H9 (cell line): Measurements from ENCODE around the gene MAP7D3. TPM values are rescaled to one million over a fixed set of nuclear protein-coding genes. Genes with fewer than 3 reads are reported as not detected.

Experiments
- DNase-seq: peaks from one replicate; pipeline ENCODE4 v3.0.0-alpha.2; 2017
- H2AFZ ChIP-seq: one replicate; pipeline ENCODE4 v1.6.1; 2013; ENCODE audit warnings: mild to moderate bottlenecking, low read length, control low read depth, moderate library complexity
- H2AK5ac ChIP-seq: 2 replicates; pipeline ENCODE4 v1.6.1; 2013; ENCODE audit warnings: low read length, control low read depth, mixed read lengths; ENCODE audit not compliant: insufficient read length
- H2BK120ac ChIP-seq: one replicate; pipeline ENCODE4 v1.6.1; 2013; ENCODE audit warnings: low read depth, mild to moderate bottlenecking, low read length, control low read depth, inconsistent platforms; ENCODE audit not compliant: poor library complexity, severe bottlenecking
- H2BK12ac ChIP-seq: 2 replicates; pipeline ENCODE4 v1.6.1; 2013; ENCODE audit warnings: low read length, control low read depth, mixed read lengths, low read depth; ENCODE audit not compliant: insufficient read length
- H2BK15ac ChIP-seq: 2 replicates; pipeline ENCODE4 v1.6.1; 2013; ENCODE audit warnings: low read depth, low read length, control low read depth
- H2BK20ac ChIP-seq: one replicate; pipeline ENCODE4 v1.6.1; 2013; ENCODE audit warnings: low read depth, mild to moderate bottlenecking, low read length, control low read depth, inconsistent platforms; ENCODE audit not compliant: poor library complexity, severe bottlenecking
- H2BK5ac ChIP-seq: 2 replicates; pipeline ENCODE4 v1.6.1; 2013; ENCODE audit warnings: low read length, control low read depth, mixed read lengths; ENCODE audit not compliant: insufficient read length
- H3K14ac ChIP-seq: 2 replicates; pipeline ENCODE4 v1.6.1; 2013; ENCODE audit warnings: low read length, control low read depth; ENCODE audit not compliant: insufficient read depth
- H3K18ac ChIP-seq: 2 replicates; pipeline ENCODE4 v1.6.1; 2013; ENCODE audit warnings: low read depth, mild to moderate bottlenecking, mixed read lengths, low read length, control low read depth; ENCODE audit not compliant: insufficient read length
- H3K23ac ChIP-seq: 2 replicates; pipeline ENCODE4 v1.6.1; 2013; ENCODE audit warnings: low read length, control low read depth, mixed read lengths, low read depth; ENCODE audit not compliant: insufficient read length
- H3K23me2 ChIP-seq: 2 replicates; pipeline ENCODE4 v1.6.1; 2013; ENCODE audit warnings: low read depth, mild to moderate bottlenecking, mixed read lengths, low read length, control low read depth; ENCODE audit not compliant: insufficient read length, poor library complexity, severe bottlenecking
- H3K27ac ChIP-seq: 2 replicates; pipeline ENCODE4 v1.5.1; 2013; ENCODE audit warnings: low read length, control low read depth, mixed read lengths, low read depth; ENCODE audit not compliant: insufficient read length
- H3K27me3 ChIP-seq: 2 replicates; pipeline ENCODE4 v1.6.1; 2013; ENCODE audit warnings: low read length, control low read depth, inconsistent platforms; ENCODE audit not compliant: insufficient read depth
- H3K4ac ChIP-seq: 2 replicates; pipeline ENCODE4 v1.6.1; 2013; ENCODE audit warnings: low read depth, mild to moderate bottlenecking, control low read depth, inconsistent platforms, low read length, moderate library complexity
- H3K4me1 ChIP-seq: 2 replicates; pipeline ENCODE4 v1.6.1; 2013; ENCODE audit warnings: low read length, control low read depth, inconsistent platforms; ENCODE audit not compliant: insufficient read depth
- H3K4me2 ChIP-seq: 2 replicates; pipeline ENCODE4 v1.6.1; 2013; ENCODE audit warnings: low read length, control low read depth, mixed read lengths; ENCODE audit not compliant: insufficient read length, insufficient read depth
- H3K56ac ChIP-seq: 2 replicates; pipeline ENCODE4 v1.6.1; 2013; ENCODE audit warnings: low read depth, mild to moderate bottlenecking, mixed read lengths, low read length, control low read depth; ENCODE audit not compliant: insufficient read length
- H3K79me1 ChIP-seq: 2 replicates; pipeline ENCODE4 v1.6.1; 2013; ENCODE audit warnings: low read depth, mild to moderate bottlenecking, moderate library complexity, low read length, control low read depth, inconsistent platforms; ENCODE audit not compliant: insufficient read depth, poor library complexity, severe bottlenecking
- H3K79me2 ChIP-seq: 2 replicates; pipeline ENCODE4 v1.6.1; 2013; ENCODE audit warnings: low read length, control low read depth, inconsistent platforms; ENCODE audit not compliant: insufficient read depth
- H3K9ac ChIP-seq: 2 replicates; pipeline ENCODE4 v1.6.1; 2013; ENCODE audit warnings: low read length, control low read depth, mixed read lengths; ENCODE audit not compliant: insufficient read length; ENCODE audit errors: extremely low read depth
- H3K9me3 ChIP-seq: one replicate; pipeline ENCODE4 v1.6.1; 2013; ENCODE audit warnings: low read depth, low read length, inconsistent platforms; ENCODE audit not compliant: control insufficient read depth
- H3T11ph ChIP-seq: one replicate; pipeline ENCODE4 v1.6.1; 2013; ENCODE audit warnings: mild to moderate bottlenecking, low read length, control low read depth, inconsistent platforms
- H4K20me1 ChIP-seq: one replicate; pipeline ENCODE4 v1.6.1; 2013; ENCODE audit not compliant: control insufficient read depth, insufficient read length, insufficient read depth
- H4K5ac ChIP-seq: 2 replicates; pipeline ENCODE4 v1.6.1; 2013; ENCODE audit warnings: low read depth, mild to moderate bottlenecking, mixed read lengths, low read length, control low read depth; ENCODE audit not compliant: insufficient read length
- H4K8ac ChIP-seq: replicated peaks from 2 replicates; pipeline ENCODE4 v1.6.1; 2013; ENCODE audit warnings: low read length, control low read depth, mixed read lengths, low read depth; ENCODE audit not compliant: insufficient read length
- H4K91ac ChIP-seq: 2 replicates; pipeline ENCODE4 v1.6.1; 2013; ENCODE audit warnings: low read depth, mild to moderate bottlenecking, moderate library complexity, mixed read lengths, low read length, control low read depth; ENCODE audit not compliant: insufficient read length
- H3K27ac Mint-ChIP-seq, 3 experiments: 2 replicates in 2 of 3; 3 replicates in 1 of 3; pipeline ENCODE4 v1.8.0; 2020 to 2021; ENCODE audit warnings: mixed read lengths in 3 of 3, mild to moderate bottlenecking in 1 of 3, moderate library complexity in 1 of 3
- H3K27me3 Mint-ChIP-seq: 2 replicates; pipeline ENCODE4 v1.8.0; 2021; ENCODE audit warnings: low read depth, mild to moderate bottlenecking, moderate library complexity, mixed read lengths
- H3K36me3 Mint-ChIP-seq, 3 experiments: 2 replicates in 2 of 3; 3 replicates in 1 of 3; pipeline ENCODE4 v1.8.0; 2020 to 2021; ENCODE audit warnings: low read depth in 3 of 3, mixed read lengths in 3 of 3; ENCODE audit not compliant: insufficient read depth in 1 of 3
- H3K4me1 Mint-ChIP-seq, 2 experiments: 2 replicates each; pipeline ENCODE4 v1.8.0; 2020; ENCODE audit warnings: mixed read lengths in 2 of 2
- H3K4me3 Mint-ChIP-seq, 2 experiments: 2 replicates in 1 of 2; 3 replicates in 1 of 2; pipeline ENCODE4 v1.8.0; 2020 to 2021; ENCODE audit warnings: mild to moderate bottlenecking in 2 of 2, mixed read lengths in 2 of 2, moderate library complexity in 1 of 2
- H3K9me3 Mint-ChIP-seq, 2 experiments: 2 replicates in 1 of 2; 3 replicates in 1 of 2; pipeline ENCODE4 v1.8.0; 2020; ENCODE audit warnings: mild to moderate bottlenecking in 2 of 2, mixed read lengths in 2 of 2, moderate library complexity in 1 of 2
- WGBS: extraction: QIAGEN DNeasy Blood & Tissue Kit; methylation state at CpG from one replicate; pipeline ENCODE4 v1.1.7; 2013; ENCODE audit warnings: missing lambda C conversion rate, low lambda C conversion rate, mixed read lengths; ENCODE audit not compliant: insufficient read length; ENCODE audit errors: extremely low coverage; 5-methylcytosine and 5-hydroxymethylcytosine counted together
- total RNA-seq: library from RNA; stranded (reverse); gene quantifications from 2 replicates; pipeline ENCODE4 v1.2.1, GENCODE V29; 2021
- TF ChIP-seq, protein P1 (sequence below): fragments of 200-600 bp; sonication (generic); conservative IDR thresholded peaks from 3 replicates; pipeline ENCODE4 v1.8.0; 2021; ENCODE audit warnings: antibody characterized with exemption, mild to moderate bottlenecking

MAP7D3 gene
- total RNA-seq, 1 experiment from 2014 or later, result 15.2 TPM

DNA sequence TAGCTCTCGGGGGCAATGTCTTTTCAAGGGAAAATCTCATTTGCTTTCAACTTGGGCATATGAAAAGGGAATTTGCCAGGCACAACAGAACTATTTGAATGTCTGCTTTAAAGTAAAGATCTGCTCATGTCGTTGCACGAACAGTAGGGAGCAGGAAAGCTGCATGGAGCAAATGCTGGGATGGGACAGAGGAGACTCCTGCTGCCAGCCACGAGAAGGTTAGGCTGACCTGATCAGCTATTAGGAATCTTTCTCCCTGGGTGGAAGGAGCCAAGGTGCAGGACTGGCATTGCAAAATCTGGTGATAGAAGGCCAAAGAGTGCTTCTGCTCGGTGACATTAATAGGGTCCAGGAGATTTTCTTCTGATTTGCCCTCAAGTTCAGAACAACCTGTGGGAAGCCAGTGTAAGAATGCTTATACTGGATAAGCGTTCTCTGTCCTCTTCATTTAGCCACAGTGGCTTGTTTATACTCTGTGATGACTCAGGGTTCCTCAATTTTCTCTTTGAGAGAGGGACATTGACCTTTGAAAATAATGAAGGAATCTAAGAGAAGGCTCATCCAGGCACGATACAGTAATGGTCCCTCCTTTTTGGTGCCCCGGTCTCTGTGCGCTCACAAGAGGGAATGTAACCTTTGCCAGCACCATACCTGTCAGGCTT lies 80.9 kb downstream of the MAP7D3 start:
- no peaks in the 10 kb centered on the region for H3K4me1 ChIP-seq
- H3K27ac ChIP-seq, result no peak overlapping the region
- H3K9me3 ChIP-seq, result peaks cover 24% of the 10 kb centered on the region
- Mint-ChIP-seq H3K27ac (no peak overlapping the region), H3K4me3 (no peak overlapping the region; a peak in 1 of 5 replicates), H3K9me3 (peaks cover 56 to 63% of the 10 kb centered on the region in 2 experiments), H3K4me1 (peaks cover 42 to 50% of the 10 kb centered on the region in 2 experiments), H3K36me3 (no peaks in the 10 kb centered on the region; a peak in 2 of 7 replicates), H3K27me3 (no peaks in the 10 kb centered on the region)
- no peak overlapping the region for H2BK12ac ChIP-seq
- TF ChIP-seq, protein P1, sequence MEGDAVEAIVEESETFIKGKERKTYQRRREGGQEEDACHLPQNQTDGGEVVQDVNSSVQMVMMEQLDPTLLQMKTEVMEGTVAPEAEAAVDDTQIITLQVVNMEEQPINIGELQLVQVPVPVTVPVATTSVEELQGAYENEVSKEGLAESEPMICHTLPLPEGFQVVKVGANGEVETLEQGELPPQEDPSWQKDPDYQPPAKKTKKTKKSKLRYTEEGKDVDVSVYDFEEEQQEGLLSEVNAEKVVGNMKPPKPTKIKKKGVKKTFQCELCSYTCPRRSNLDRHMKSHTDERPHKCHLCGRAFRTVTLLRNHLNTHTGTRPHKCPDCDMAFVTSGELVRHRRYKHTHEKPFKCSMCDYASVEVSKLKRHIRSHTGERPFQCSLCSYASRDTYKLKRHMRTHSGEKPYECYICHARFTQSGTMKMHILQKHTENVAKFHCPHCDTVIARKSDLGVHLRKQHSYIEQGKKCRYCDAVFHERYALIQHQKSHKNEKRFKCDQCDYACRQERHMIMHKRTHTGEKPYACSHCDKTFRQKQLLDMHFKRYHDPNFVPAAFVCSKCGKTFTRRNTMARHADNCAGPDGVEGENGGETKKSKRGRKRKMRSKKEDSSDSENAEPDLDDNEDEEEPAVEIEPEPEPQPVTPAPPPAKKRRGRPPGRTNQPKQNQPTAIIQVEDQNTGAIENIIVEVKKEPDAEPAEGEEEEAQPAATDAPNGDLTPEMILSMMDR, result no peak
- H3K4ac ChIP-seq, result no peak overlapping the region
- H2BK5ac ChIP-seq, result no peak overlapping the region
- H3K18ac ChIP-seq, result no peak overlapping the region
- no peak overlapping the region for H3K14ac ChIP-seq
- no peaks in the 10 kb centered on the region for H3K79me1 ChIP-seq
- H3K56ac ChIP-seq, result no peak overlapping the region
- no peak for DNase-seq
- no peak overlapping the region for H4K8ac ChIP-seq
- no peak overlapping the region for H2BK120ac ChIP-seq
- no CpG with 5 or more reads among the region's 9 CpGs for WGBS
- H3K23ac ChIP-seq, result no peak overlapping the region
- H2BK15ac ChIP-seq, result no peak overlapping the region
- no peak overlapping the region for H2AFZ ChIP-seq
- H4K91ac ChIP-seq, result no peak overlapping the region
- H3K23me2 ChIP-seq, result no peaks in the 10 kb centered on the region
- no peaks in the 10 kb centered on the region for H4K20me1 ChIP-seq
- no peak overlapping the region for H3T11ph ChIP-seq
- no peaks in the 10 kb centered on the region for H3K27me3 ChIP-seq
- H4K5ac ChIP-seq, result no peak overlapping the region
- H3K79me2 ChIP-seq, result no peaks in the 10 kb centered on the region
- H2AK5ac ChIP-seq, result no peak overlapping the region
- H3K4me2 ChIP-seq, result no peak overlapping the region
- H2BK20ac ChIP-seq, result no peak overlapping the region
- no peak overlapping the region for H3K9ac ChIP-seq
